IPS-18c (cell line): ENCODE measurements around the gene TCF7L2.

ENCODE experiments used
- H3K4me3 ChIP-seq: 2 replicates; pipeline ENCODE4 v1.7.0; 2013; ENCODE audit warnings: low read depth, mild to moderate bottlenecking, low read length, moderate library complexity; ENCODE audit not compliant: insufficient read depth
- H3K9me3 ChIP-seq: one replicate; pipeline ENCODE4 v1.6.1; 2013; ENCODE audit warnings: mild to moderate bottlenecking, low read length, moderate library complexity; ENCODE audit not compliant: control insufficient read depth, insufficient read depth

Gene TCF7L2

GRCh38 chr10:113080061-113080924 is 130.2 kb downstream of the TCF7L2 start:
- Histone ChIP-seq H3K4me3 (no peak overlapping the region), H3K9me3 (no peaks in the 10 kb centered on the region)

GRCh38 chr10:113080925-113081229 is 130.8 kb downstream of the TCF7L2 start:
- Histone ChIP-seq H3K4me3 (no peak overlapping the region), H3K9me3 (no peaks in the 10 kb centered on the region)

- Histone ChIP-seq H3K9me3 (no peaks in the 10 kb centered on the region), H3K4me3 (no peak overlapping the region)
Measured at GRCh38 chr10:113084031-113084430, 134.0 kb downstream of the TCF7L2 start.

- no peak overlapping the region for H3K4me3 ChIP-seq
- H3K9me3 ChIP-seq = no peaks in the 10 kb centered on the region
Measured at GRCh38 chr10:113085776-113086175, 135.7 kb downstream of the TCF7L2 start.

- no peaks in the 10 kb centered on the region for H3K9me3 ChIP-seq
- H3K4me3 ChIP-seq = no peak overlapping the region; the same call in 1 of the 2 replicates
Measured at GRCh38 chr10:113086282-113086681, 136.2 kb downstream of the TCF7L2 start.

- Histone ChIP-seq H3K4me3 (no peak overlapping the region), H3K9me3 (no peaks in the 10 kb centered on the region)
Measured at GRCh38 chr10:113087165-113088029, 137.3 kb downstream of the TCF7L2 start.

GRCh38 chr10:113088194-113088593 is 138.1 kb downstream of the TCF7L2 start:
- H3K9me3 ChIP-seq = no peaks in the 10 kb centered on the region
- H3K4me3 ChIP-seq = no peak overlapping the region

GRCh38 chr10:113089551-113089950 is 139.5 kb downstream of the TCF7L2 start:
- Histone ChIP-seq H3K9me3 (no peaks in the 10 kb centered on the region), H3K4me3 (no peak overlapping the region)

GRCh38 chr10:113091920-113092319 is 141.9 kb downstream of the TCF7L2 start:
- H3K9me3 ChIP-seq = no peaks in the 10 kb centered on the region
- no peak overlapping the region for H3K4me3 ChIP-seq

GRCh38 chr10:113093188-113094113 is 143.4 kb downstream of the TCF7L2 start:
- no peak overlapping the region for H3K4me3 ChIP-seq

GRCh38 chr10:113094114-113094486 is 144.1 kb downstream of the TCF7L2 start:
- no peak overlapping the region for H3K4me3 ChIP-seq

More at GRCh38 chr10:113093188-113094113, 143.4 kb downstream of the TCF7L2 start:
- H3K9me3 ChIP-seq = no peaks in the 10 kb centered on the region

GRCh38 chr10:113095419-113096127 is 145.5 kb downstream of the TCF7L2 start:
- H3K9me3 ChIP-seq = no peaks in the 10 kb centered on the region

More at GRCh38 chr10:113094114-113094486, 144.1 kb downstream of the TCF7L2 start:
- no peaks in the 10 kb centered on the region for H3K9me3 ChIP-seq

GRCh38 chr10:113096128-113096996 is 146.3 kb downstream of the TCF7L2 start:
- Histone ChIP-seq H3K9me3 (no peaks in the 10 kb centered on the region), H3K4me3 (no peak overlapping the region)

More at GRCh38 chr10:113095419-113096127, 145.5 kb downstream of the TCF7L2 start:
- H3K4me3 ChIP-seq = no peak overlapping the region

- Histone ChIP-seq H3K4me3 (no peak overlapping the region), H3K9me3 (no peaks in the 10 kb centered on the region)
Measured at GRCh38 chr10:113097036-113097435, 147.0 kb downstream of the TCF7L2 start.

- Histone ChIP-seq H3K9me3 (no peaks in the 10 kb centered on the region), H3K4me3 (no peak overlapping the region)
Measured at GRCh38 chr10:113099431-113100183, 149.6 kb downstream of the TCF7L2 start.
